HCT116 (cell line): Measurements from ENCODE around the gene PKIB. TPM values are rescaled to one million over a fixed set of nuclear protein-coding genes. Genes with fewer than 3 reads are reported as not detected.

ENCODE experiments used
- ATAC-seq: fragments of 200-7000 bp; cut with Tn5 transposase; 2 replicates; pipeline ENCODE4 v1.9.1; 2020; ENCODE audit warnings: mild to moderate bottlenecking, moderate library complexity
- BruUV-seq: library from RNA; stranded (reverse); fragments of 400-500 nt; replicated peaks from 2 replicates; lab custom pipeline; 2021; lab: Mats Ljungman, UMichigan
- CTCF ChIA-PET: fragments of 300-600 bp; sonication (Branson Sonifier 250); formaldehyde crosslinking; loops from one replicate; lab custom pipeline; 2021; ENCODE audit warnings: antibody characterized with exemption; lab: Charles Lee
- POLR2A ChIA-PET: fragments of 300-600, 350-600 bp; sonication (Branson Sonifier 250); formaldehyde crosslinking; loops from one replicate; lab custom pipeline; 2021; ENCODE audit warnings: antibody characterized with exemption; lab: Charles Lee
- RAD21 ChIA-PET, 2 experiments: fragments of 300-600 bp; sonication (Branson Sonifier 250); formaldehyde crosslinking; loops; one replicate each; lab custom pipeline; 2023; ENCODE audit warnings: low total read pairs in 2 of 2; ENCODE audit not compliant: uncharacterized antibody in 2 of 2, unreplicated experiment in 2 of 2, low non-redundant PET in 1 of 2; lab: Charles Lee
- DNase-seq: peaks from one replicate; pipeline ENCODE4 v3.0.0-alpha.2; 2010; ENCODE audit warnings: low read depth, low spot score
- H2AFZ ChIP-seq: fragments of 200-600 bp; shearing (Covaris generic), sonication (generic); 2 replicates; pipeline ENCODE4 v1.6.1; 2017; ENCODE audit warnings: low read depth, mixed run types, mixed read lengths, antibody characterized with exemption, low read length; ENCODE audit not compliant: poor library complexity, severe bottlenecking
- H3K27ac ChIP-seq: 2 replicates; pipeline ENCODE4 v1.5.1; 2012; ENCODE audit warnings: low read depth, low read length
- H3K27me3 ChIP-seq: fragments of 200-600 bp; sonication (generic); 2 replicates; pipeline ENCODE4 v1.6.1; 2016; ENCODE audit warnings: mixed run types, low read length, mixed read lengths; ENCODE audit not compliant: insufficient read depth
- H3K36me3 ChIP-seq, 2 experiments: fragments of 200-500 bp in 1 of 2; fragments of 200-600 bp in 1 of 2; sonication (Bioruptor generic) in 1 of 2; sonication (generic) in 1 of 2; 2 replicates each; pipeline versions ENCODE4 v1.5.1 to v1.6.1; 2014 to 2016; ENCODE audit warnings: low read length in 2 of 2, inconsistent platforms in 1 of 2, mixed read lengths in 1 of 2, mixed run types in 1 of 2; ENCODE audit not compliant: insufficient read depth in 2 of 2, control insufficient read depth in 1 of 2
- H3K4me1 ChIP-seq, 2 experiments: fragments of 200-600 bp in 1 of 2; sonication (generic) in 1 of 2; 2 replicates each; pipeline versions ENCODE4 v1.5.1 to v1.6.1; 2012 to 2017; ENCODE audit warnings: low read length in 2 of 2, inconsistent platforms in 1 of 2, mild to moderate bottlenecking in 1 of 2, mixed read lengths in 1 of 2, mixed run types in 1 of 2, moderate library complexity in 1 of 2; ENCODE audit not compliant: insufficient read depth in 2 of 2, control insufficient read depth in 1 of 2
- H3K4me2 ChIP-seq: fragments of 200-600 bp; sonication (generic); 2 replicates; pipeline ENCODE4 v1.6.1; 2017; ENCODE audit warnings: mixed run types, low read length, mixed read lengths
- H3K4me3 ChIP-seq, 2 experiments: fragments of 200-600 bp in 1 of 2; sonication (generic) in 1 of 2; replicated peaks in 1 of 2; 2 replicates each; pipeline ENCODE4 v1.5.1; 2011 to 2016; ENCODE audit warnings: low read length in 2 of 2, control low read depth in 1 of 2, low read depth in 1 of 2, mild to moderate bottlenecking in 1 of 2, mixed read lengths in 1 of 2, mixed run types in 1 of 2
- H3K79me2 ChIP-seq: fragments of 200-600 bp; sonication (generic); 2 replicates; pipeline ENCODE4 v1.6.1; 2017; ENCODE audit warnings: mild to moderate bottlenecking, mixed run types, low read length, moderate library complexity, mixed read lengths; ENCODE audit not compliant: insufficient read depth
- H3K9ac ChIP-seq: fragments of 200-600 bp; sonication (generic); 2 replicates; pipeline ENCODE4 v1.6.1; 2016; ENCODE audit warnings: low read length, mixed read lengths
- H3K9me2 ChIP-seq: fragments of 200-600 bp; sonication (generic), shearing (Covaris generic); 2 replicates; pipeline ENCODE4 v1.6.1; 2017; ENCODE audit warnings: mixed run types, mild to moderate bottlenecking, moderate library complexity; ENCODE audit not compliant: insufficient read depth
- H3K9me3 ChIP-seq, 2 experiments: fragments of 200-500 bp in 1 of 2; fragments of 200-600 bp in 1 of 2; sonication (Bioruptor generic) in 1 of 2; sonication (generic) in 1 of 2; 2 replicates each; pipeline ENCODE4 v1.6.1; 2014 to 2017; ENCODE audit warnings: low read length in 2 of 2, mixed read lengths in 2 of 2, inconsistent platforms in 1 of 2, low read depth in 1 of 2, mild to moderate bottlenecking in 1 of 2, mixed run types in 1 of 2, moderate library complexity in 1 of 2; ENCODE audit not compliant: control insufficient read depth in 1 of 2, insufficient read depth in 1 of 2
- H4K20me1 ChIP-seq: fragments of 200-600 bp; sonication (generic), shearing (Covaris generic); 2 replicates; pipeline ENCODE4 v1.6.1; 2017; ENCODE audit warnings: mixed run types, mild to moderate bottlenecking, moderate library complexity; ENCODE audit not compliant: insufficient read depth
- ATF3 ChIP-seq: IDR thresholded peaks from 2 replicates; pipeline ENCODE4 v1.6.1; 2012
- CBX3 ChIP-seq: IDR thresholded peaks from 2 replicates; pipeline ENCODE4 v1.6.1; 2012; ENCODE audit warnings: low read depth
- CEBPB ChIP-seq: IDR thresholded peaks from 2 replicates; pipeline ENCODE4 v1.6.1; 2012; ENCODE audit warnings: low read depth
- ELF1 ChIP-seq: IDR thresholded peaks from 2 replicates; pipeline ENCODE4 v1.6.1; 2012; ENCODE audit warnings: low read depth, borderline replicate concordance
- EZH2 ChIP-seq: fragments of 200-600 bp; sonication (generic); IDR thresholded peaks from 2 replicates; pipeline ENCODE4 v1.6.1; 2017; ENCODE audit warnings: antibody characterized with exemption, mixed run types
- FOSL1 ChIP-seq: IDR thresholded peaks from 2 replicates; pipeline ENCODE4 v1.6.1; 2012; ENCODE audit warnings: low read depth
- JUND ChIP-seq: IDR thresholded peaks from 2 replicates; pipeline ENCODE4 v1.6.1; 2012
- MAX ChIP-seq: IDR thresholded peaks from 2 replicates; pipeline ENCODE4 v1.6.1; 2012
- POLR2A ChIP-seq: IDR thresholded peaks from 2 replicates; pipeline ENCODE4 v1.7.0; 2011; ENCODE audit warnings: borderline replicate concordance; ENCODE audit not compliant: insufficient read depth, insufficient read length; ENCODE audit errors: extremely low read depth
- RAD21 ChIP-seq: IDR thresholded peaks from 2 replicates; pipeline ENCODE4 v1.6.1; 2012; ENCODE audit warnings: low read depth, mild to moderate bottlenecking
- REST ChIP-seq: IDR thresholded peaks from 2 replicates; pipeline ENCODE4 v1.6.1; 2012; ENCODE audit warnings: low read depth
- SIN3A ChIP-seq: IDR thresholded peaks from 2 replicates; pipeline ENCODE4 v1.6.1; 2012; ENCODE audit warnings: low read depth
- SP1 ChIP-seq: IDR thresholded peaks from 2 replicates; pipeline ENCODE4 v1.6.1; 2012; ENCODE audit warnings: low read depth
- TCF7L2 ChIP-seq: IDR thresholded peaks from 2 replicates; pipeline ENCODE4 v1.7.0; 2011; ENCODE audit warnings: borderline replicate concordance, inconsistent platforms; ENCODE audit not compliant: insufficient read depth, insufficient read length; ENCODE audit errors: extremely low read depth
- YY1 ChIP-seq: IDR thresholded peaks from 2 replicates; pipeline ENCODE4 v1.6.1; 2011; ENCODE audit warnings: low read length, low read depth, moderate library complexity, mild to moderate bottlenecking; ENCODE audit not compliant: insufficient replicate concordance; ENCODE audit errors: extremely low read depth
- ZBTB33 ChIP-seq: IDR thresholded peaks from 2 replicates; pipeline ENCODE4 v1.6.1; 2011; ENCODE audit warnings: mild to moderate bottlenecking, low read length, moderate library complexity; ENCODE audit not compliant: insufficient replicate concordance; ENCODE audit errors: extremely low read depth
- ZFX ChIP-seq: fragments of 450-650 bp; IDR thresholded peaks from 2 replicates; pipeline ENCODE4 v1.6.1; 2017
- ZNF274 ChIP-seq: fragments of 200-500 bp; sonication (Bioruptor generic); IDR thresholded peaks from 2 replicates; pipeline ENCODE4 v1.6.1; 2014; ENCODE audit warnings: mild to moderate bottlenecking, low read depth, low read length, inconsistent platforms
- intact Hi-C: fragments of 100-400 bp; cut with micrococcal nuclease; formaldehyde crosslinking; loops from 2 replicates; pipeline ENCODE4 v1.10.0; 2022
- total RNA-seq: library from RNA; stranded (reverse); gene quantifications from one replicate; pipeline ENCODE4 v1.2.1, GENCODE V29; 2021; ENCODE audit not compliant: unreplicated experiment

Gene PKIB
- total RNA-seq, 1 experiment from 2014 or later: 24.0 TPM

DNA sequence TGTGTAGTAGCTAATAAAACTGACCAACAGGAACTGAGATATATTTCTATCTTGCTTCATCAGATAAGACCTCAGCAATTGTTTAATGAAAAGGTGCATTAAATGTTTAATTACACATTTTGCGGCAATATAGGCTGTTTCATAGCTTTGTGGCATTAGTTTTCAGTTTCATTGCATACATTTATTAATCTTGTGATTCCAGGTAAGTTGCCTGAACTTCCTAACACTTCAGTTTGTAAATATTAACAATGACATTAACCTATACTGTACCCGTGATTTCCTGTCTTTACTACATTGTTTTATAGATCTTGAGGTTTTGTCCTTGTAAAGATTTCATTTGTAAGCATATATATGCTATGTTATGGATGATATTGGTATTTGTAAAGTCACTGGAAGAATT lies 66.5 kb downstream of the PKIB start:
- no peaks in the 10 kb centered on the region for H3K36me3 ChIP-seq
- no peak overlapping the region for H2AFZ ChIP-seq
- no peak for DNase-seq
- H3K4me1 ChIP-seq: peaks cover 0 to 12% of the 10 kb centered on the region in 2 experiments; a peak in 2 of 4 replicates
- no peak for TF ChIP-seq SP1
- no peak for TF ChIP-seq RAD21
- no peak for TF ChIP-seq SIN3A
- no peak for TF ChIP-seq ZBTB33
- TF ChIP-seq ZNF274: no peak
- no peak for TF ChIP-seq ELF1
- TF ChIP-seq CBX3: no peak
- TF ChIP-seq MAX: no peak
- no peak for TF ChIP-seq REST
- TF ChIP-seq FOSL1: no peak
- no peak for TF ChIP-seq TCF7L2
- TF ChIP-seq ATF3: no peak
- no peak for TF ChIP-seq JUND
- no peak for TF ChIP-seq YY1
- TF ChIP-seq POLR2A: no peak
- no peak for TF ChIP-seq ZFX
- no peak for TF ChIP-seq EZH2
- TF ChIP-seq CEBPB: no peak
- BruUV-seq: no TSS peak
- H3K27me3 ChIP-seq: no peaks in the 10 kb centered on the region
- ChIA-PET RAD21 (no interaction called here), POLR2A (no interaction called here), CTCF (no interaction called here)
- intact Hi-C loops: no loop called here
- no peak overlapping the region for H3K4me2 ChIP-seq
- no peak for ATAC-seq
- no peak overlapping the region for H3K9ac ChIP-seq
- no peaks in the 10 kb centered on the region for H4K20me1 ChIP-seq
- H3K27ac ChIP-seq: no peak overlapping the region
- H3K4me3 ChIP-seq: no peak overlapping the region
- no peaks in the 10 kb centered on the region for H3K9me3 ChIP-seq
- H3K79me2 ChIP-seq: no peaks in the 10 kb centered on the region
- H3K9me2 ChIP-seq: no peaks in the 10 kb centered on the region
